Colonic mucosa (tissue), 4 donors: ENCODE results near the gene ARL15. TPM values are rescaled to one million over a fixed set of nuclear protein-coding genes. Genes with fewer than 3 reads are reported as not detected.

Experiments used
- DNase-seq: peaks from one replicate; pipeline ENCODE4 v3.0.0-alpha.2; 2020
- H3K27ac ChIP-seq: fragments of 200-600 bp; one replicate; pipeline ENCODE4 v1.8.0; 2021
- H3K27me3 ChIP-seq: fragments of 200-600 bp; one replicate; pipeline ENCODE4 v1.8.0; 2021
- H3K36me3 ChIP-seq: fragments of 200-600 bp; one replicate; pipeline ENCODE4 v1.8.0; 2021
- H3K4me1 ChIP-seq: fragments of 200-600 bp; one replicate; pipeline ENCODE4 v1.8.0; 2021; ENCODE audit warnings: mild to moderate bottlenecking
- H3K4me3 ChIP-seq: fragments of 200-600 bp; one replicate; pipeline ENCODE4 v1.8.0; 2021
- H3K9ac ChIP-seq, 2 donors: one replicate each; pipeline ENCODE4 v1.7.0; 2013; ENCODE audit warnings: control low read depth in 2 of 2, low read depth in 2 of 2, low read length in 2 of 2
- H3K9me3 ChIP-seq: fragments of 200-600 bp; one replicate; pipeline ENCODE4 v1.8.0; 2021
- CTCF ChIP-seq: fragments of 200-600 bp; IDR thresholded peaks from one replicate; pipeline ENCODE4 v1.8.0; 2022; ENCODE audit warnings: antibody characterized with exemption, mild to moderate bottlenecking
- intact Hi-C: fragments of 100-400 bp; cut with DNase I; formaldehyde crosslinking; loops from one replicate; pipeline ENCODE4 v1.14.1; 2022
- total RNA-seq, 2 donors: library from RNA; stranded (reverse); fragmentation: NEBNext Ultra II Directional in 1 of 2; extraction: Animal tissue kit (Norgen Biotek cat#: 25700) in 1 of 2; gene quantifications; one replicate each; pipeline ENCODE4 v1.2.1, GENCODE V29; 2021
- donor health status: healthy.
- donor health status: DM: no; HTN: no; CAD: no.
- donor health status: DM: no; HTN: no; CAD: no.

Gene ARL15
- total RNA-seq, 2 donors from 2014 or later: 18.4 to 35.1 TPM

DNA sequence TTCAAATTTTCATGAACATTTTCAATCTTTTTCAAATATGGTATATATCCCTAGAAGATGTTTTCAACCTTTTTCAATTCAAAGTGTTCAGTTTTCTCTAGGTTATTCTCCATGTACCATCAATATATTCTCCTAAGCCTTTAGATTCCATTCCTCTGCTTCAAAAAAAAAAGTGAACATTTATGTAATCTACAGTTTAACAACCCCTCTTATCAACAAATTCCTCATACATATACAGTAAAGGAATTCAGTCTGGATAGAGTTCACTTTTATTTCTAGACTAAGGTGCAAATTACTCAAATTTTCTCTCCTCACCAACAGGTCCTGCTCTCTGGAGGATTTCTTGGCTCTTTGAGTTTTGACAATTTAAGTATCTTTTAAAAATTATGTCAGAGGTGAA, 150.0 kb downstream of the ARL15 start:
- H3K4me3 ChIP-seq: no peak overlapping the region
- intact Hi-C loops: no loop called here
- no peaks in the 10 kb centered on the region for H3K4me1 ChIP-seq
- H3K36me3 ChIP-seq: no peaks in the 10 kb centered on the region
- TF ChIP-seq CTCF: no peak
- H3K27me3 ChIP-seq: no peaks in the 10 kb centered on the region
- no peak overlapping the region for H3K9ac ChIP-seq
- H3K27ac ChIP-seq: no peak overlapping the region
- H3K9me3 ChIP-seq: no peaks in the 10 kb centered on the region
- no peak for DNase-seq

GRCh38 chr5:54159893-54160195, 150.5 kb downstream of the ARL15 start:
- no peak for TF ChIP-seq CTCF
- Histone ChIP-seq H3K4me3 (no peak overlapping the region), H3K4me1 (no peaks in the 10 kb centered on the region), H3K27ac (no peak overlapping the region), H3K9me3 (no peaks in the 10 kb centered on the region), H3K27me3 (no peaks in the 10 kb centered on the region), H3K9ac (no peak overlapping the region), H3K36me3 (no peaks in the 10 kb centered on the region)
- no peak for DNase-seq
- intact Hi-C loops: no loop called here

DNA sequence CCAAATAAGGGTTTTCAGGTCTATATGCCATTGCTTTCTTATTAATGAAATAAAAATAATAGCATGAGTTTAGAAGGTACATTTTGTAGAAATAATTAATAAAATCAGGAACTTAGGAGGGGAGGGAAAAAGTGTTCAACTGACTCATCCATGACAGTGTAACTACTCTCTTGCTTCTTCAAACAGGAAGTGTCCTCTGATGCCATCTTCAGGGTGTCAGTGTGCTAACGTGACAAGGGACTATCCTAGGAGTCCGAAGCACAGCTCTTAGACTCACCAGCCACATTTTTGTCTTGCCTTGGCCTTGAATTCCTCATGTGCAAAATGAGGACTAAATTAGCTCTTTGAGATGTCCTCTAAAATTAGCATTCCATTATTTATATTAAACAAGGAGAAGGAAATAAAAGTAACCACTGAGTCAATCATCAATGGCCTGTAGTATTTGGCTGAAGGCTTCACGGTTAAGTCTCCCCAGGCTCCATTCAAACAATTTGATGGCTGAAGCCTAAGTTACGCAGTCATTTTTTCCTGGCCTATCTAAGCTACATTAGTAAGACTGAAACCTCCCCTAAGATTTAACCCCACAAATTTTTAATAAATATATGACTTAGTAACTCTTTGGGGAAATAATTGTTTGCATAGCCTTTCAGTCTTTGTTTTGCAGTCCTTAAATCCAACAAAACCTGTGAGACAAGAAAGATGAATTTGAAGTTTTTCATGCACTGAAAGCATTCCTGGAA, 151.1 kb downstream of the ARL15 start:
- no peak for TF ChIP-seq CTCF
- Histone ChIP-seq H3K36me3 (no peaks in the 10 kb centered on the region), H3K9ac (no peak overlapping the region), H3K4me1 (no peaks in the 10 kb centered on the region), H3K27me3 (no peaks in the 10 kb centered on the region), H3K4me3 (no peak overlapping the region), H3K27ac (no peak overlapping the region), H3K9me3 (no peaks in the 10 kb centered on the region)
- intact Hi-C loops: no loop called here
- DNase-seq: no peak

DNA sequence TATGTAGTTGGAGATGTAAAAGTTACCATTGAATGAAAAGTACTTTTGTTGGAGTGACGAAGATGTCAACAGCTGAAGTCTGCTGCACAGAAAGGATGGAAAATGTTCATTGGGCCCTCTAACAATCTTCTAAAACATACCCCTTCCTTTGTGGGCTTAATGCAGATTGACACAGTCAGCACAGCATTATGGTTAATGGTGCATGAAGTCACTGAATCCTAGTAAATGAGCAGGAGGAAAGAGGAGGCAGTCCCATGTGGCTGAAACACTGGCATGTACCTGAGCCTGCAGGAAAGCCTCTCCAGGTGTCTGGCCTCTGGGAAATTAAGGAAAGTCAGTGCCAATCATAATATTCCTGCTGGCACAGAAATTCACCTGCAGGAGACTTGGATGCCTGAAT, 153.8 kb downstream of the ARL15 start:
- H3K9me3 ChIP-seq: no peaks in the 10 kb centered on the region
- intact Hi-C loops: no loop called here

DNA sequence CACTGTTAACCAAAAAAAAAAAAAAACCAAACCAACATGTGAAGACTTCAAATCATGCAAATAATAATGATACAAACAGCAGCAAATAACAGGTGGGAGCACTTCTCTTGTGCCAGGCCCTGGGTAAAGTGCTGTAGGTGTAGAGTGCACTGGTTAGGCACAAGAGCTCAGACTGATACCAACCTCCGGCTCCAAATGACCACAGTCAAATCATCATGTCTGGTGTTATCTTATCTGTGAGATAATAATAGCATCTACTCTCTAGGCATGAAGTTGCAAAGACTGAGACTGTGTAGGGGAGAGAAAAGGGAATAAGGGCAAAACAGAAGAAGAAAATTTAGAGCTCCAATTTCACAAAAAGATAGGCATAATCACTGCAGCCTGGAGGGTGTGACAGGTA, 159.5 kb downstream of the ARL15 start:
- no peak overlapping the region for H3K4me3 ChIP-seq
- no peaks in the 10 kb centered on the region for H3K9me3 ChIP-seq
- intact Hi-C loops: no loop called here
- TF ChIP-seq CTCF: no peak
- H3K36me3 ChIP-seq: no peaks in the 10 kb centered on the region
- H3K9ac ChIP-seq: no peak overlapping the region
- no peak for DNase-seq
- H3K4me1 ChIP-seq: no peaks in the 10 kb centered on the region
- H3K27me3 ChIP-seq: no peaks in the 10 kb centered on the region
- no peak overlapping the region for H3K27ac ChIP-seq

More for the DNA sequence above, 153.8 kb downstream of the ARL15 start:
- H3K9ac ChIP-seq: no peak overlapping the region
- no peak for DNase-seq
- H3K4me1 ChIP-seq: no peaks in the 10 kb centered on the region
- no peaks in the 10 kb centered on the region for H3K27me3 ChIP-seq
- TF ChIP-seq CTCF: no peak
- H3K4me3 ChIP-seq: no peak overlapping the region
- H3K27ac ChIP-seq: no peak overlapping the region
- no peaks in the 10 kb centered on the region for H3K36me3 ChIP-seq
